ENCODE results near the gene GAK. TPM values are rescaled to one million over a fixed set of nuclear protein-coding genes. Genes with fewer than 3 reads are reported as not detected.

The GAK gene
- total and polyA plus RNA-seq, 2 of the 13 experiments (the other 11 are each of a cell fraction or from before 2014, with no cell fraction given) = 17.5 to 44.3 TPM

DNA sequence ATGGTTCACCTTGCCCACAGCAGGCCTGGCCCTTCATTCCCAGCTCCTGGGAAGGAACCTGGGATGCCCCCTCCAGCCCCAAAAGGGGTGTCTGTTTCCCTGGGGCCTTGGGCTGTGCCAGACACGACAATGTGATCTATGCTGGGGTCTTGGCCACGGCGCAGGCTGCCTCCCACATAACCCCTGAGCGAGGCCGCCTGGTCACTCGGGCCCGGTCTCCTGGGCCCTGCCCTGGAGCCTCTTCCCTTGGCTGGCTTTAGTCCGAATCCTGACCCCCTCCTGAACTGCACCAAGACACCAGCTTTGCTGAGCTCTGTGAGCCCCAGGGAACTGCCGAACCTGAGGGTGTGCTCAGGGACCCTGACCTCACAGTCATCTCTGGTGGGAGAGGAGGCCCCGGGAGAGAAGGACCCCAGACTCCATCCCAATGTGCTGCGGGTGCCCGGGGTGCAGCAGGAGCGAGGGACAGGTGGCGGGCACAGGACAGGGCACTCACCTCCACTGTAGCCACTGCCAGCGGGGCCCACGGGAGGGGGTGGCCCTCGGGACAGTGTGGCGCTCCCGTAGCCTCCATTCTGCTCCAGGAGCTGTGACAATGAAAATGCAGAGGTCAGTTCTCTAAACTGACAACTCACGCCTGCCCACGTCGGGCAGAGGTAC, 42.0 kb downstream of the GAK start (continued):
- TF ChIP-seq, protein P1, sequence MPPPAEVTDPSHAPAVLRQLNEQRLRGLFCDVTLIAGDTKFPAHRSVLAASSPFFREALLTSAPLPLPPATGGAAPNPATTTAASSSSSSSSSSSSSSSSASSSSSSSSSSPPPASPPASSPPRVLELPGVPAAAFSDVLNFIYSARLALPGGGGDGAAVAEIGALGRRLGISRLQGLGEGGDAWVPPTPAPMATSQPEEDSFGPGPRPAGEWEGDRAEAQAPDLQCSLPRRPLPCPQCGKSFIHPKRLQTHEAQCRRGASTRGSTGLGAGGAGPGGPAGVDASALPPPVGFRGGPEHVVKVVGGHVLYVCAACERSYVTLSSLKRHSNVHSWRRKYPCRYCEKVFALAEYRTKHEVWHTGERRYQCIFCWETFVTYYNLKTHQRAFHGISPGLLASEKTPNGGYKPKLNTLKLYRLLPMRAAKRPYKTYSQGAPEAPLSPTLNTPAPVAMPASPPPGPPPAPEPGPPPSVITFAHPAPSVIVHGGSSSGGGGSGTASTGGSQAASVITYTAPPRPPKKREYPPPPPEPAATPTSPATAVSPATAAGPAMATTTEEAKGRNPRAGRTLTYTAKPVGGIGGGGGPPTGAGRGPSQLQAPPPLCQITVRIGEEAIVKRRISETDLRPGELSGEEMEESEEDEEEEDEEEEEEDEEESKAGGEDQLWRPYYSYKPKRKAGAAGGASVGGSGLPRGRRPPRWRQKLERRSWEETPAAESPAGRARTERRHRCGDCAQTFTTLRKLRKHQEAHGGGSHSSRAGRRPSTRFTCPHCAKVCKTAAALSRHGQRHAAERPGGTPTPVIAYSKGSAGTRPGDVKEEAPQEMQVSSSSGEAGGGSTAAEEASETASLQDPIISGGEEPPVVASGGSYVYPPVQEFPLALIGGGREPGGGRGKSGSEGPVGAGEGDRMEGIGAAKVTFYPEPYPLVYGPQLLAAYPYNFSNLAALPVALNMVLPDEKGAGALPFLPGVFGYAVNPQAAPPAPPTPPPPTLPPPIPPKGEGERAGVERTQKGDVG (CRISPR knock-in tag; IDR thresholded peaks at IDR 0.05; ENCODE audit: borderline replicate concordance) = no peak

DNA sequence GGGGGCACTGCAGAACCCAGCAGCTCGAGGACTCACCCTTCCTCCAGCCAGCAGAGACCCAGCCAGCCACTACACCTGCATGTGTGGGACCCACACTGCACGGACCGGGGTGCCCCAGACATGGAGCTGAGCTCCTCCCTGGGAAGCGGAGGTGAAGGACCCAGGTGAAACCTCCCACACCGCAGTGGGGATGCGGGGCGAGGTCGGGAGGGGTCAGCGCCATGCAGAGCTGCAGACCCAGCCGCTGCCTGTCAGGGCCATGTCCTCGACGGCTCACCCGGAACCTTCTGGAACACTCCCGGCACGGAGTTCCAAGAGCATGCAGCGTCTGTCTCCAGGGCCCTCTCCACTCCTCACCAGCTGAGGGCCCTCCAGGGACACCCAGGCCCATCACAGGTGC, 42.6 kb downstream of the GAK start:
- BruUV-seq (replicated peaks) = no TSS peak
- H3K9me3 ChIP-seq (ENCODE audit: low read length) = no peaks in the 10 kb centered on the region
- H2AFZ ChIP-seq (ENCODE audit: low read length) = no peak overlapping the region
- no peaks in the 10 kb centered on the region for H4K20me1 ChIP-seq (ENCODE audit: insufficient read depth, low read length)
- no peak overlapping the region for H3K4me2 ChIP-seq (ENCODE audit: low read depth, low read length)
- WGBS (ENCODE audit: low lambda C conversion rate) = 100% methylated on average over 1 of the region's 16 CpGs
- CTCF ChIA-PET (ENCODE audit: low intra/inter-chr PET ratio, low total read pairs) = no interaction called here
- no peaks in the 10 kb centered on the region for H3K4me1 ChIP-seq (ENCODE audit: insufficient read depth, low read length)
- POLR2A ChIA-PET = no interaction called here
- FAIRE-seq (no peak), ATAC-seq (no peak), DNase-seq (ENCODE audit: low spot score) (no peak)
- H3K4me3 ChIP-seq (replicated peaks in 1 of 3; ENCODE audit: insufficient read depth in 1 of 3, low read depth in 2 of 3, low read length in 3 of 3) = no peak overlapping the region
- H3K9ac ChIP-seq (ENCODE audit: insufficient read depth, low read depth, low read length) = no peak overlapping the region
- H3K36me3 ChIP-seq (replicated peaks in 1 of 2; ENCODE audit: control insufficient read depth in 1 of 2, insufficient read depth in 2 of 2, low read length in 2 of 2) = peaks cover 7 to 24% of the 10 kb centered on the region in 2 experiments; a peak in 4 of 5 replicates
- H3K27ac ChIP-seq (ENCODE audit: extremely low read length, insufficient read depth, low read length) = no peak overlapping the region
- intact Hi-C loops (cut with micrococcal nuclease; ENCODE audit: unreplicated experiment) (no loop called here), in situ Hi-C loops (cut with HindIII; ENCODE audit: extremely low pct_ligation_motif_present, low pct_unique_long_range_greater_than_20kb) (no loop called here)
- H3K27me3 ChIP-seq (ENCODE audit: control insufficient read depth in 1 of 2, insufficient read depth in 2 of 2, low read length in 2 of 2) = no peaks in the 10 kb centered on the region
- H3K79me2 ChIP-seq (ENCODE audit: insufficient read depth, low read length) = no peaks in the 10 kb centered on the region
- TF ChIP-seq ZNF501 (CRISPR knock-in tag; IDR thresholded peaks at IDR 0.05) = no peak
- no peak for TF ChIP-seq HIC2 (CRISPR knock-in tag; IDR thresholded peaks at IDR 0.05; ENCODE audit: low read depth)
- no peak for TF ChIP-seq ZBTB33 (CRISPR knock-in tag; IDR thresholded peaks at IDR 0.05)
- no peak for TF ChIP-seq ZNF773 (CRISPR knock-in tag; IDR thresholded peaks at IDR 0.05; ENCODE audit: borderline replicate concordance)
- TF ChIP-seq ZBTB42 (CRISPR knock-in tag; IDR thresholded peaks at IDR 0.05) = no peak
- no peak for TF ChIP-seq ISL2 (CRISPR knock-in tag; IDR thresholded peaks at IDR 0.05)
- TF ChIP-seq ESRRA (CRISPR knock-in tag; IDR thresholded peaks at IDR 0.05; ENCODE audit: low read depth) = no peak
- no peak for TF ChIP-seq FLYWCH1 (CRISPR knock-in tag; IDR thresholded peaks at IDR 0.05)
- no peak for TF ChIP-seq SIN3B (IDR thresholded peaks at IDR 0.05; ENCODE audit: low read length)
- no peak for TF ChIP-seq ZBTB44 (CRISPR knock-in tag; IDR thresholded peaks at IDR 0.05)
- TF ChIP-seq SRY (CRISPR knock-in tag; IDR thresholded peaks at IDR 0.05) = no peak
- TF ChIP-seq NR1H2 (CRISPR knock-in tag; IDR thresholded peaks at IDR 0.05; ENCODE audit: borderline replicate concordance, low read depth) = no peak
- TF ChIP-seq ZNF550 (CRISPR knock-in tag; IDR thresholded peaks at IDR 0.05; ENCODE audit: borderline replicate concordance) = no peak
- TF ChIP-seq NKX3-1 (CRISPR knock-in tag; IDR thresholded peaks at IDR 0.05) = no peak
